ENCODE measurements around the gene PDILT. TPM values are rescaled to one million over a fixed set of nuclear protein-coding genes. Genes with fewer than 3 reads are reported as not detected.

PDILT gene
- total and polyA plus RNA-seq, 2 of the 8 experiments (the other 6 are each of a cell fraction or from before 2014, with no cell fraction given): not detected

- Histone ChIP-seq H2BK12ac (ENCODE audit: low read depth, low read length) (no peak within 1 kb of the TSS), H2BK5ac (ENCODE audit: low read depth, low read length) (no peak within 1 kb of the TSS), H3K23me2 (ENCODE audit: low read depth, low read length) (no peaks in the 10 kb centered on the region), H2AK5ac (ENCODE audit: low read depth, low read length) (no peak within 1 kb of the TSS), H4K91ac (replicated peaks; ENCODE audit: insufficient read length, low read length) (peak within 1 kb of the TSS; percentile 10), H4K8ac (ENCODE audit: extremely low read depth, insufficient read depth, low read length) (no peak within 1 kb of the TSS; the same call in 1 of the 2 replicates), H2BK15ac (ENCODE audit: low read length) (no peak within 1 kb of the TSS), H3K4me2 (ENCODE audit: insufficient read depth in 1 of 2, low read depth in 2 of 2, low read length in 2 of 2) (no peak within 1 kb of the TSS), H3K27ac (ENCODE audit: low read depth, low read length) (no peak within 1 kb of the TSS), H3K9me3 (ENCODE audit: insufficient read depth in 2 of 2, low read depth in 1 of 2, low read length in 1 of 2) (no peaks in the 10 kb centered on the region), H2AFZ (ENCODE audit: low read length) (0 out of 2 replicates have a peak within 1 kb of the TSS, but pooled peaks have one; percentile 72), H3K56ac (replicated peaks; ENCODE audit: insufficient read length, low read depth, low read length) (no peak within 1 kb of the TSS), H3K79me1 (ENCODE audit: low read depth, low read length) (no peaks in the 10 kb centered on the region), H3K9ac (replicated peaks in 1 of 4; ENCODE audit: extremely low read depth in 1 of 4, low read depth in 3 of 4, low read length in 3 of 4) (no peak within 1 kb of the TSS), H3K36me3 (ENCODE audit: control insufficient read depth in 2 of 4, insufficient read depth in 4 of 4, low read length in 3 of 4) (no peaks in the 10 kb centered on the region), H3K18ac (ENCODE audit: extremely low read depth, low read length) (no peak within 1 kb of the TSS), H3K4me1 (replicated peaks in 1 of 4; ENCODE audit: control insufficient read depth in 3 of 4, insufficient read depth in 4 of 4, low read length in 3 of 4) (peaks cover 0 to 3% (median 0%) of the 10 kb centered on the region in 4 experiments; a peak in 3 of 7 replicates), H3K4ac (replicated peaks; ENCODE audit: insufficient read length, low read depth, low read length) (no peak within 1 kb of the TSS), H3K14ac (ENCODE audit: insufficient read length) (no peak within 1 kb of the TSS), H4K5ac (ENCODE audit: insufficient read length, low read depth, low read length) (no peak within 1 kb of the TSS), H4K20me1 (replicated peaks in 1 of 2; ENCODE audit: control insufficient read depth in 1 of 2, insufficient read depth in 2 of 2, low read length in 2 of 2) (no peaks in the 10 kb centered on the region), H3K27me3 (replicated peaks in 1 of 4; ENCODE audit: control insufficient read depth in 3 of 4, extremely low read depth in 1 of 4, insufficient read depth in 3 of 4, low read length in 3 of 4) (no peaks in the 10 kb centered on the region), H3K23ac (ENCODE audit: insufficient read length) (no peak within 1 kb of the TSS), H2BK120ac (replicated peaks; ENCODE audit: low read depth, low read length) (no peak within 1 kb of the TSS), H3K79me2 (ENCODE audit: control insufficient read depth in 1 of 2, insufficient read depth in 2 of 2, low read length in 2 of 2) (no peaks in the 10 kb centered on the region), H3K4me3 (ENCODE audit: extremely low read depth in 1 of 4, insufficient read depth in 2 of 4, low read depth in 3 of 4, low read length in 4 of 4) (no peak within 1 kb of the TSS), H2BK20ac (ENCODE audit: low read length) (no peak within 1 kb of the TSS)
- DNase-seq (ENCODE audit: low read depth in 1 of 2, low spot score in 2 of 2): no peak
- TF ChIP-seq GABPA (IDR thresholded peaks at IDR 0.05; ENCODE audit: borderline replicate concordance, insufficient read depth, low read length) (no peak), FOSL1 (IDR thresholded peaks at IDR 0.05; ENCODE audit: insufficient read depth, low read depth, low read length) (no peak), SIX5 (IDR thresholded peaks at IDR 0.05; ENCODE audit: low read depth, low read length) (no peak)
- no peak for FAIRE-seq
- POLR2A ChIA-PET (ENCODE audit: partially characterized antibody): no interaction called here
- 83% methylated on average over 3 of the region's 6 CpGs; no CpG with 5 or more reads in 1 of the 2 experiments for WGBS, 2 experiments (ENCODE audit: extremely low coverage in 1 of 2, insufficient coverage in 1 of 2, insufficient read length in 1 of 2, insufficient replicate concordance in 2 of 2, low coverage in 1 of 2, low lambda C conversion rate in 2 of 2, missing lambda C conversion rate in 1 of 2)
- CTCF ChIA-PET (ENCODE audit: partially characterized antibody): no interaction called here
Observed at GRCh38 chr16:20409398-20410120, 5.0 kb upstream of the PDILT start, which contains the start of gene ACSM5. Gene ACSM5 (plus strand): TSS chr16:20409534. CDS start chr16:20411485, 1,951 bp downstream.

Data from H1 (cell line).